ENCODE results near the gene AKAP8. TPM values are rescaled to one million over a fixed set of nuclear protein-coding genes. Genes with fewer than 3 reads are reported as not detected.
A peak's percentile ranks its signal among the peaks of the same experiment; 100 is the strongest.

Gene AKAP8
- total and polyA plus RNA-seq, 5 donors from 2014 or later: 11.3 to 79.1 (median 13.7) TPM

DNA sequence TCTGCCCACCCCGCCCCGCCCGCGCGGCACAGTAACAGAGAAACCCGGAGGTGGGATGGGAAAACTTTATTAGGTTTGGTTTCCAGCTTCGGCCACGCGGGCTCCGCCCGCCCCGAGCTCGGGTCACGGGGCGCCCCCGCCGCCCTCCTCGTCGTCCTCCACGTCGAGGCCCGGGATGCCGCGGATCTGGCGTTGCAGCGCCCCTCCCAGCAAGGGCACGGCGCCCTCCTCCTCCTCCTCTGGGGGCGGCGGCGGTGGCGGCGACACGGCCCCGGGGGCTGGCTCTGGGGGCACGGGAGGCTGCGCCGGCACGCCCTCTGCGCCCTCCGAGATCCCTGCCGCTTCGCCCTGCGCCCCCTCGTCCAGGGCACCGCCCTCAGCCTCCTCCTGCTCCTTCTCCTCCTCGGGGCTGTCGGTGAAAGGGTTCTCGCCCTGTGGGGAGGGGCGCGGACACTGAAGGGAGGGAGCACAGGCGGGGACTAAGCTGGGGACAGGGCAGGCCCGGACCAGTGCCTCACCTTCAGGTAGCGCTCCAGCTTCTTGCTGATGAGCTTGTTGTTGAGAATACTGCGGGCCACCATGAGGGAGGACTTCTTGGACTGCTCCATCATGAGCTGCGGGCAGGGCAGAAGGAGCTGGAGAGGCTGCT lies 536 bp upstream of the AKAP8 start:
- peaks cover 0 to 2% (median 0%) of the 10 kb centered on the region in 7 donors for H3K9me3 Mint-ChIP-seq

DNA sequence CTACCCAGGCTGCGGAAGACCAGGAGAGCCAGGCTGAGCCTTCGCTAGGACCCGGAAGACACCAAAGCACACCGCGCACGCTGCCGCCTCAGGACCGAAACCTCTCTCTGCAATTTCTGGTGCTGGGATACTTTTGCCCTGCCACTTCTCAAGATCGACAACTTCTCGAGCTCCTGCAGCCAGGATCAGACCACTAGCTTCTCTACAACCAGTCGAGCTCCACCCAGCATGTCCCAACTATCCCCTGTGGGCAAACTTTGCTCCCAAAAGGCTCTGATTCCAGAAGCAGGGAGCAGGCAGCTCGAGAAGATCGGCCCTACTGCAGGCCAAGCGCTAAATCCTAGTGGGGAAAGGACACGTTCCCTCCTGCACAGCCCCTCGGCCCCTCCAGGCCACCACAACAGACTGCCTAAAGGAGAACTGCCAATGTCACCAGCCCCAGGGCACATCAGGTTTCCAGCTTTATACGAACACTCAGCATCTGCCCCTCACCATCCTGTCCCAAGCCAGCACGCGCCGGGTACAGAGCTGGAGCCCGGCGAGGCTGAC lies 979 bp downstream of the AKAP8 start:
- Histone ChIP-seq H3K4me1 (ENCODE audit: control insufficient read depth, insufficient read depth, low read length, poor library complexity, severe bottlenecking) (peaks cover 27% of the 10 kb centered on the region), H3K9me3 (ENCODE audit: control insufficient read depth in 2 of 2, low read length in 2 of 2) (no peaks in the 10 kb centered on the region), H3K4me3 (ENCODE audit: low read depth, low read length) (peak overlapping the region; percentile 98), H3K36me3 (ENCODE audit: control insufficient read depth, insufficient read depth, low read length) (peaks cover 13% of the 10 kb centered on the region), H3K27ac (ENCODE audit: insufficient read depth, low read length, poor library complexity, severe bottlenecking) (peak overlapping the region; percentile 98), H3K27me3 (ENCODE audit: control insufficient read depth, insufficient read depth, low read length) (no peaks in the 10 kb centered on the region)
- Mint-ChIP-seq H3K36me3 (no peaks in the 10 kb centered on the region), H3K27me3 (no peaks in the 10 kb centered on the region), H3K4me3 (peak overlapping the region; percentile 96 to 99 (median 98)), H3K27ac (peak overlapping the region; percentile 91 to 99 (median 98)), H3K4me1 (peaks cover 8 to 56% (median 22%) of the 10 kb centered on the region in 4 donors), H3K9me3 (peaks cover 0 to 2% (median 0%) of the 10 kb centered on the region in 7 donors)
- no peak for ATAC-seq (ENCODE audit: low read depth in 2 of 2)
- peak; percentile 26 to 72 (median 48) for DNase-seq

More for the DNA sequence above, 536 bp upstream of the AKAP8 start:
- Mint-ChIP-seq H3K4me3 (peak overlapping the region; percentile 94 to 99 (median 98)), H3K27ac (peak overlapping the region; percentile 60 to 99 (median 89)), H3K4me1 (peaks cover 8 to 46% (median 22%) of the 10 kb centered on the region in 4 donors), H3K27me3 (no peaks in the 10 kb centered on the region), H3K36me3 (no peaks in the 10 kb centered on the region)
- DNase-seq (peak in 1 of 3 donors; percentile 50), ATAC-seq (ENCODE audit: low read depth in 2 of 2) (peak; percentile 25)
- Histone ChIP-seq H3K9me3 (ENCODE audit: control insufficient read depth in 2 of 2, low read length in 2 of 2) (no peaks in the 10 kb centered on the region), H3K4me3 (ENCODE audit: low read depth, low read length) (no peak overlapping the region), H3K36me3 (ENCODE audit: control insufficient read depth, insufficient read depth, low read length) (peaks cover 2% of the 10 kb centered on the region), H3K4me1 (ENCODE audit: control insufficient read depth, insufficient read depth, low read length, poor library complexity, severe bottlenecking) (peaks cover 27% of the 10 kb centered on the region), H3K27ac (ENCODE audit: insufficient read depth, low read length, poor library complexity, severe bottlenecking) (peak overlapping the region; percentile 98), H3K27me3 (ENCODE audit: control insufficient read depth, insufficient read depth, low read length) (no peaks in the 10 kb centered on the region)

DNA sequence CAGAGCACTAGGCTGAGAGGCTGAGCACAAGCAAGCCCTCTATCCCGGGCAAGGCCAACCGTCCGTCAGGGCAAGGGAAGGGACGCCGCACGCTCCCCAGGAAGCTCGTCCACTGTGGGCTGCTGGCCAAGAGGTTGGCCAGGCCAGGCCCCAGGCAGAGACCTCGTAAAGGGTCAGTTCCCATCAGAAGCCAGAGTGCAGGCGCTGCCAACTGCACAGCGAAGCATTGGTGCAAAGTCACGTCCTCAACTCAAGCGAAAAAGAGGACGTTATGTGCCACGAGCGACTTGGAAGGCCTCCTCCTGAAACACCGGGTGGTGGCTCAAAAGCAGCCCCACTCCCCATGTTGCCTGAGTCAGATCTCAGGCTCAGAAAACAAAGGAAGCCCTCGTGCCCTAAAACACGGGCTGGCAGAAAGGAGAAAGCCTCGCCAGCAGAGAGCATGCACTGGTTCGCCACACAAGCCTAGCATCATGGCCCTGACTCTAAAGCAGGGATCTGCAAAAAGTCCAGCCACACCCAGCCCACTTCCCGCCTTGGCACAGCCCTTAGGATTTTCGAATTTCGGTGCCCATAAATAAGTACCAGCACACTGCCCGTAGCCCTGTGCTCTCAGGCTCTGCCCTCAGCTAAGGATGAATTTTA lies 4.7 kb downstream of the AKAP8 start:
- peaks cover 8 to 42% (median 17%) of the 10 kb centered on the region in 4 donors for H3K4me1 Mint-ChIP-seq
- Histone ChIP-seq H3K27me3 (ENCODE audit: control insufficient read depth, insufficient read depth, low read length) (no peaks in the 10 kb centered on the region), H3K27ac (ENCODE audit: insufficient read depth, low read length, poor library complexity, severe bottlenecking) (no peak overlapping the region), H3K9me3 (ENCODE audit: control insufficient read depth in 2 of 2, low read length in 2 of 2) (no peaks in the 10 kb centered on the region), H3K36me3 (ENCODE audit: control insufficient read depth, insufficient read depth, low read length) (peaks cover 45% of the 10 kb centered on the region), H3K4me3 (ENCODE audit: low read depth, low read length) (no peak overlapping the region), H3K4me1 (ENCODE audit: control insufficient read depth, insufficient read depth, low read length, poor library complexity, severe bottlenecking) (peaks cover 20% of the 10 kb centered on the region)
- H3K27ac Mint-ChIP-seq: no peak overlapping the region
- H3K9me3 Mint-ChIP-seq: peaks cover 0 to 2% (median 0%) of the 10 kb centered on the region in 7 donors
- H3K36me3 Mint-ChIP-seq: peaks cover 8% of the 10 kb centered on the region
- DNase-seq (no peak), ATAC-seq (ENCODE audit: low read depth in 2 of 2) (no peak)
- H3K4me3 Mint-ChIP-seq: no peak overlapping the region
- H3K27me3 Mint-ChIP-seq: no peaks in the 10 kb centered on the region

DNA sequence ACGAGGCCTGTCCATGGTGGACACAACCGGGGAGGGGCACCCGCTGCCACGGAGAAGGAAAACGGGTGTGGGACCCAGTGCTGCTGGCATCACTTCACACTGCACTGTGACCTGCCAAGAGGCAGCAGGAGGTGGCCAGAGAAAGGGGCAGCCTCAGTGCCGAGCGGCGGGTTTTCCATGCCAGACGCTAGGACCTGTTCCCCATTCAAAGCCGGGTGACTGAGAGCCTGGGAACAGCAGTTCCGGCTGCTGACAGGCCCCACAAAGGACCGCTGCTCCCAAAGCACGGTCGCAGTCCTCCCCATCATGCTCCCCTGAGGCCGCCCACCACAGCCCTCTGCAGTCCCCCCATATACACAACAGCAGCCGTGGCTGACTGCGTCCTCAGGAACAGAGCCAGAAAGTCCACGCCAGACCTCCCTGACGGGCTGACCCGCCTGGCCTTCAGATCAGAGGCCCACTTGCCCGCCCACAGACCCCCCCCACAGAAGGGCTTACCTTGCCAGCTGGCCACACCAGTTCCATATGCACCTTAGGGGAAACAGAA lies 5.4 kb downstream of the AKAP8 start:
- H3K36me3 Mint-ChIP-seq: peaks cover 8% of the 10 kb centered on the region
- peaks cover 0 to 2% (median 0%) of the 10 kb centered on the region in 7 donors for H3K9me3 Mint-ChIP-seq
- Histone ChIP-seq H3K36me3 (ENCODE audit: control insufficient read depth, insufficient read depth, low read length) (peaks cover 52% of the 10 kb centered on the region), H3K27ac (ENCODE audit: insufficient read depth, low read length, poor library complexity, severe bottlenecking) (no peak overlapping the region), H3K4me3 (ENCODE audit: low read depth, low read length) (no peak overlapping the region), H3K9me3 (ENCODE audit: control insufficient read depth in 2 of 2, low read length in 2 of 2) (no peaks in the 10 kb centered on the region), H3K4me1 (ENCODE audit: control insufficient read depth, insufficient read depth, low read length, poor library complexity, severe bottlenecking) (peaks cover 20% of the 10 kb centered on the region), H3K27me3 (ENCODE audit: control insufficient read depth, insufficient read depth, low read length) (no peaks in the 10 kb centered on the region)
- peaks cover 8 to 42% (median 17%) of the 10 kb centered on the region in 4 donors for H3K4me1 Mint-ChIP-seq
- H3K27me3 Mint-ChIP-seq: no peaks in the 10 kb centered on the region
- no peak for DNase-seq
- no peak overlapping the region for H3K4me3 Mint-ChIP-seq
- ATAC-seq (ENCODE audit: low read depth in 2 of 2): no peak
- H3K27ac Mint-ChIP-seq: no peak overlapping the region

DNA sequence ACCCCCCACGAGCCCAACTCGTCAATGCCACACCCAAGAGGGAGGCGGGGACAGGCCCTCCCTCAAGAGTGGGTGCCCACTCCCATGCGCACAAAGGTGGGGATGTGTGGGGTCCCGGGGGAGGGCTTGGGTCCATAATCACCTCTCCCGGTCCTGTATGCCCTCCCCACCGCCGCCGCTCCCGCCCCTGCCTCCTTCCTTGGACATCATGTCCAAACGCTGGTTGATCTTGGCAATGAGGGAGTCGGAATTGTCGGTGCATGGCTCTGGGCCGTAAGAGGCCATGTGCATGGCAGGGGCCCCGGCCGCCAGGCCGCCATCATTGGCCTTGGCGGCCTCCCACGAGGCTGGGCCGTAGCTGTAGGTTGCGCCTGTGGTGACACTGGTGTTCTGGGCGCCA lies 5.9 kb downstream of the AKAP8 start:
- H3K4me3 ChIP-seq (ENCODE audit: low read depth, low read length): no peak overlapping the region
- H3K27ac ChIP-seq (ENCODE audit: insufficient read depth, low read length, poor library complexity, severe bottlenecking): no peak overlapping the region
- Mint-ChIP-seq H3K36me3 (peaks cover 10% of the 10 kb centered on the region), H3K27me3 (no peaks in the 10 kb centered on the region), H3K4me3 (peak overlapping the region in 1 of 4 donors; percentile 21), H3K9me3 (peaks cover 0 to 2% (median 0%) of the 10 kb centered on the region in 7 donors), H3K4me1 (peaks cover 8 to 42% (median 17%) of the 10 kb centered on the region in 4 donors), H3K27ac (no peak overlapping the region)
- no peak for DNase-seq
- H3K27me3 ChIP-seq (ENCODE audit: control insufficient read depth, insufficient read depth, low read length): no peaks in the 10 kb centered on the region
- H3K36me3 ChIP-seq (ENCODE audit: control insufficient read depth, insufficient read depth, low read length): peaks cover 57% of the 10 kb centered on the region
- no peak for ATAC-seq (ENCODE audit: low read depth in 2 of 2)
- H3K4me1 ChIP-seq (ENCODE audit: control insufficient read depth, insufficient read depth, low read length, poor library complexity, severe bottlenecking): peaks cover 20% of the 10 kb centered on the region
- no peaks in the 10 kb centered on the region for H3K9me3 ChIP-seq (ENCODE audit: control insufficient read depth in 2 of 2, low read length in 2 of 2)

DNA sequence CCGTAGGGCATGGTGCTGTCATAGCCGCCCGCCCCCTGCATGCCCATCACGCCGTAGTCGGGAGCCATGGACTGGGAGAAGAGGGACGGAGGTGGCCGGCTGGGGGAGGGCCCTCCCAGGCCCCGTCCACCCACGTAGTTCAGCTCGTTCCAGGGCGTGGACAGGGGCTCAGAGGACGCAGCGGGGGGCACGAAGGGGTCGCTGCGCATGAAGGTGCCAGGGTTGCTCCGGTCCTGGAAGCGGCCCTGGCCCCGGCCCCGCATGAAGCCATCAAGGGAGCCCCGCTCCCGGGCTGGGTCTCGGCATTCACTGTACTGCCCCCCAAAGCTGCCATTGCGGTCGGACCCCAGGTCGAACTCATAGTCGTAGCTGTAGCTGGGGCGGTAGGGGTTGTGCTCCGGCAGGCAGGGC lies 6.7 kb downstream of the AKAP8 start:
- Histone ChIP-seq H3K27ac (ENCODE audit: insufficient read depth, low read length, poor library complexity, severe bottlenecking) (no peak overlapping the region), H3K4me1 (ENCODE audit: control insufficient read depth, insufficient read depth, low read length, poor library complexity, severe bottlenecking) (peaks cover 15% of the 10 kb centered on the region), H3K4me3 (ENCODE audit: low read depth, low read length) (no peak overlapping the region), H3K27me3 (ENCODE audit: control insufficient read depth, insufficient read depth, low read length) (no peaks in the 10 kb centered on the region), H3K9me3 (ENCODE audit: control insufficient read depth in 2 of 2, low read length in 2 of 2) (no peaks in the 10 kb centered on the region), H3K36me3 (ENCODE audit: control insufficient read depth, insufficient read depth, low read length) (peaks cover 64% of the 10 kb centered on the region)
- peaks cover 8 to 37% (median 12%) of the 10 kb centered on the region in 4 donors for H3K4me1 Mint-ChIP-seq
- H3K27ac Mint-ChIP-seq: no peak overlapping the region
- H3K9me3 Mint-ChIP-seq: peaks cover 0 to 3% (median 0%) of the 10 kb centered on the region in 7 donors
- no peak for DNase-seq
- no peaks in the 10 kb centered on the region for H3K27me3 Mint-ChIP-seq
- H3K4me3 Mint-ChIP-seq: peak overlapping the region in 2 of 4 donors; percentile 44 to 69
- no peak for ATAC-seq (ENCODE audit: low read depth in 2 of 2)
- peaks cover 12% of the 10 kb centered on the region for H3K36me3 Mint-ChIP-seq

DNA sequence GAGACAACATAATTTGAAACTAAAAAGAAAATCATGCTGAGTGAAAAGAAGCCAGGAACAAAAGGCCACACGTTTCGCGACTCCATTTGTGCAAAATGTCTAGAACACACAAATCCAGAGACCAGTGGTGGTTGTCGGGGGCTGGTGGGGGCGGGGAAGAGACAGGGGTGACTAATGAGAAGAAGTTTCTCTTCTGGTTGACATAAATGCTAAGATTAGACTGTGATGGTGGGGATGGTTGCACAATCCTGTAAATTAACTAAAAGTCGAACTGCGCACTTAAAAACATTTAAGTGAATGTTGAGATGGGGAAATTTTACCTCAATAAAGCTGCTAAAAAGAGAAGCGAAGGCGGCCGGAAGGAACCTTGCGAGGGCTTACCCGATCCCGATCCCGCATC lies 7.1 kb downstream of the AKAP8 start:
- peaks cover 8 to 33% (median 10%) of the 10 kb centered on the region in 4 donors for H3K4me1 Mint-ChIP-seq
- Histone ChIP-seq H3K27me3 (ENCODE audit: control insufficient read depth, insufficient read depth, low read length) (no peaks in the 10 kb centered on the region), H3K4me1 (ENCODE audit: control insufficient read depth, insufficient read depth, low read length, poor library complexity, severe bottlenecking) (peaks cover 11% of the 10 kb centered on the region), H3K27ac (ENCODE audit: insufficient read depth, low read length, poor library complexity, severe bottlenecking) (no peak overlapping the region), H3K4me3 (ENCODE audit: low read depth, low read length) (no peak overlapping the region), H3K36me3 (ENCODE audit: control insufficient read depth, insufficient read depth, low read length) (peaks cover 69% of the 10 kb centered on the region), H3K9me3 (ENCODE audit: control insufficient read depth in 2 of 2, low read length in 2 of 2) (no peaks in the 10 kb centered on the region)
- ATAC-seq (ENCODE audit: low read depth in 2 of 2) (no peak), DNase-seq (no peak)
- peaks cover 0 to 3% (median 0%) of the 10 kb centered on the region in 7 donors for H3K9me3 Mint-ChIP-seq
- peak overlapping the region in 1 of 4 donors; percentile 44 for H3K4me3 Mint-ChIP-seq
- no peak overlapping the region for H3K27ac Mint-ChIP-seq
- peaks cover 12% of the 10 kb centered on the region for H3K36me3 Mint-ChIP-seq
- no peaks in the 10 kb centered on the region for H3K27me3 Mint-ChIP-seq
